ENCODE results near the gene SLC39A11. TPM values are rescaled to one million over a fixed set of nuclear protein-coding genes. Genes with fewer than 3 reads are reported as not detected.

SLC39A11 gene
- polyA plus RNA-seq, 1 of the 3 experiments (the other 2 are of a cell fraction), result 23.5 TPM

GRCh38 chr17:73045724-73046123 is 46.8 kb downstream of the SLC39A11 start:
- ChIA-PET CTCF (interaction anchor here (1.0 to 1.4 kb wide), 2 partner anchors 110 to 144 kb away, joined by 3 to 4 read pairs; no protein-coding TSS in a partner anchor), POLR2A (no interaction called here)

GRCh38 chr17:73043686-73044581 is 48.6 kb downstream of the SLC39A11 start:
- Histone ChIP-seq H3K36me3 (replicated peaks in 1 of 2; ENCODE audit: control insufficient read depth in 1 of 2, insufficient read depth in 2 of 2, low read length in 1 of 2) (peaks cover 0 to 7% of the 10 kb centered on the region in 2 experiments), H3F3A (replicated peaks; ENCODE audit: insufficient read depth) (peaks cover 27% of the 10 kb centered on the region), H3K27me3 (ENCODE audit: insufficient read depth) (no peaks in the 10 kb centered on the region), H3K9me2 (no peaks in the 10 kb centered on the region), H3K9ac (peak overlapping the region; percentile 18; the same call in 1 of the 2 replicates), H3K9me3 (peaks cover 10% of the 10 kb centered on the region; the same call in 1 of the 2 replicates), H2AFZ (ENCODE audit: low read depth) (no peak overlapping the region), H3K27ac (ENCODE audit: low read depth in 2 of 2, low read length in 1 of 2) (peak overlapping the region; percentile 58 to 78), H3K4me1 (ENCODE audit: control insufficient read depth in 1 of 2, insufficient read depth in 2 of 2, low read depth in 1 of 2, low read length in 1 of 2) (peaks cover 9 to 18% of the 10 kb centered on the region in 2 experiments; a peak in 3 of 4 replicates), H3K4me3 (ENCODE audit: low read depth in 2 of 2, low read length in 1 of 2) (peak overlapping the region in 1 of 2 experiments; percentile 16; a peak in 2 of 4 replicates), H3K4me2 (peak overlapping the region; percentile 61), H3K79me2 (ENCODE audit: insufficient read depth) (no peaks in the 10 kb centered on the region), H4K20me1 (ENCODE audit: insufficient read depth) (peaks cover 4% of the 10 kb centered on the region; the same call in 1 of the 2 replicates)
- ChIA-PET CTCF (interaction anchor here (0.9 to 3.6 kb wide), 8 partner anchors 12 to 319 kb away, joined by 3 to 12 read pairs (median 5); partner anchors contain the start of gene SLC39A11), POLR2A (no interaction called here)
- 24% methylated on average over 8 of the region's 8 CpGs for WGBS (ENCODE audit: low lambda C conversion rate)
- DNase-seq, result peak; percentile 35
- TF ChIP-seq ZBTB33 (IDR thresholded peaks at IDR 0.05; ENCODE audit: borderline replicate concordance, low read depth), result peak; percentile 79
- no peak for TF ChIP-seq RFX5 (IDR thresholded peaks at IDR 0.05; ENCODE audit: low read length)
- TF ChIP-seq USF2 (IDR thresholded peaks at IDR 0.05; ENCODE audit: borderline replicate concordance, low read depth, low read length), result no peak
- peak; percentile 75 for TF ChIP-seq MAX (IDR thresholded peaks at IDR 0.05; ENCODE audit: low read depth)
- peak; percentile 96 for TF ChIP-seq TEAD4 (IDR thresholded peaks at IDR 0.05; ENCODE audit: borderline replicate concordance, insufficient read depth)
- peak; percentile 99 for TF ChIP-seq JUND (IDR thresholded peaks at IDR 0.05)
- TF ChIP-seq GATA2 (CRISPR knock-in tag; IDR thresholded peaks at IDR 0.05), result peak; percentile 33; the same call in 1 of the 2 replicates
- TF ChIP-seq POLR2AphosphoS5 (IDR thresholded peaks at IDR 0.05; ENCODE audit: low read depth, low read length), result peak; percentile 98
- TF ChIP-seq PBX3 (IDR thresholded peaks at IDR 0.05), result peak; percentile 99
- no peak for TF ChIP-seq RAD21 (IDR thresholded peaks at IDR 0.05; ENCODE audit: low read length)
- no peak for TF ChIP-seq IRF3 (IDR thresholded peaks at IDR 0.05; ENCODE audit: low read depth, low read length)
- no peak for TF ChIP-seq EZH2phosphoT487 (IDR thresholded peaks at IDR 0.05; ENCODE audit: borderline replicate concordance, low read depth)
- no peak for TF ChIP-seq USF1 (IDR thresholded peaks at IDR 0.05; ENCODE audit: borderline replicate concordance, low read depth)
- no peak; the same call in 1 of the 2 replicates for TF ChIP-seq ELF1 (IDR thresholded peaks at IDR 0.05)
- peak; percentile 98 for TF ChIP-seq FOSL2 (IDR thresholded peaks at IDR 0.05; ENCODE audit: borderline replicate concordance, low read depth)
- TF ChIP-seq YY1 (IDR thresholded peaks at IDR 0.05; ENCODE audit: low read depth), result 0 out of 2 replicates have a peak, but pooled peaks have one; percentile 50
- TF ChIP-seq SIN3A (IDR thresholded peaks at IDR 0.05; ENCODE audit: borderline replicate concordance, low read depth, low read length), result peak; percentile 88
- TF ChIP-seq GABPA (IDR thresholded peaks at IDR 0.05; ENCODE audit: low read depth), result peak; percentile 28

More at GRCh38 chr17:73045724-73046123, 46.8 kb downstream of the SLC39A11 start:
- TF ChIP-seq TCF12 (IDR thresholded peaks at IDR 0.05) (peak; percentile 37; the same call in 1 of the 2 replicates), EP300 (IDR thresholded peaks at IDR 0.05; ENCODE audit: borderline replicate concordance in 1 of 2, low read depth in 1 of 2, low read length in 1 of 2) (no peak)
- WGBS (ENCODE audit: low lambda C conversion rate), result 88% methylated on average over 4 of the region's 4 CpGs
- Histone ChIP-seq H4K20me1 (ENCODE audit: insufficient read depth) (peaks cover 4% of the 10 kb centered on the region; the same call in 1 of the 2 replicates), H3K9me3 (0 out of 2 replicates have a peak, but pooled peaks cover 3% of the 10 kb centered on the region), H3F3A (replicated peaks; ENCODE audit: insufficient read depth) (peaks cover 27% of the 10 kb centered on the region), H3K27ac (ENCODE audit: low read depth in 2 of 2, low read length in 1 of 2) (no peak overlapping the region), H3K4me1 (ENCODE audit: control insufficient read depth in 1 of 2, insufficient read depth in 2 of 2, low read depth in 1 of 2, low read length in 1 of 2) (peaks cover 9 to 18% of the 10 kb centered on the region in 2 experiments; a peak in 3 of 4 replicates), H3K4me2 (no peak overlapping the region), H3K4me3 (ENCODE audit: low read depth in 2 of 2, low read length in 1 of 2) (no peak overlapping the region), H3K79me2 (ENCODE audit: insufficient read depth) (no peaks in the 10 kb centered on the region), H3K9me2 (no peaks in the 10 kb centered on the region), H2AFZ (ENCODE audit: low read depth) (no peak overlapping the region), H3K27me3 (ENCODE audit: insufficient read depth) (no peaks in the 10 kb centered on the region), H3K9ac (no peak overlapping the region), H3K36me3 (replicated peaks in 1 of 2; ENCODE audit: control insufficient read depth in 1 of 2, insufficient read depth in 2 of 2, low read length in 1 of 2) (peaks cover 0 to 7% of the 10 kb centered on the region in 2 experiments)
- no peak for DNase-seq
